Neural cell (in vitro differentiated cells): ENCODE results near the gene SAA1.

Experiments
- EP300 ChIP-seq: fragments of 450-650 bp; conservative IDR thresholded peaks from 2 replicates; pipeline ENCODE4 v1.6.1; 2014; ENCODE audit warnings: antibody characterized with exemption, mild to moderate bottlenecking, moderate library complexity; ENCODE audit not compliant: poor library complexity, severe bottlenecking
- EZH2 ChIP-seq: fragments of 200-600, 300-800 bp; shearing (Covaris generic), sonication (generic); IDR thresholded peaks from 2 replicates; pipeline ENCODE4 v1.6.1; 2014; ENCODE audit warnings: antibody characterized with exemption, low read length, borderline replicate concordance, mild to moderate bottlenecking; ENCODE audit not compliant: insufficient read depth, poor library complexity, severe bottlenecking
- POLR2AphosphoS5 ChIP-seq: IDR thresholded peaks from 2 replicates; pipeline ENCODE4 v1.6.1; 2012
- RAD21 ChIP-seq: fragments of 450-650 bp; conservative IDR thresholded peaks from 2 replicates; pipeline ENCODE4 v1.6.1; 2014; ENCODE audit warnings: antibody characterized with exemption, mild to moderate bottlenecking, moderate library complexity
- SMC3 ChIP-seq: fragments of 450-650 bp; conservative IDR thresholded peaks from 2 replicates; pipeline ENCODE4 v1.6.1; 2014; ENCODE audit warnings: antibody characterized with exemption, mild to moderate bottlenecking, moderate library complexity; ENCODE audit not compliant: poor library complexity
- TF ChIP-seq, protein P1 (sequence below): fragments of 450-650 bp; IDR thresholded peaks from 2 replicates; pipeline ENCODE4 v1.5.1; 2014; ENCODE audit warnings: antibody characterized with exemption, mild to moderate bottlenecking, moderate library complexity; ENCODE audit not compliant: poor library complexity, severe bottlenecking
- TF ChIP-seq, protein P2 (sequence below): IDR thresholded peaks from 2 replicates; pipeline ENCODE4 v1.6.1; 2012; ENCODE audit warnings: borderline replicate concordance

DNA sequence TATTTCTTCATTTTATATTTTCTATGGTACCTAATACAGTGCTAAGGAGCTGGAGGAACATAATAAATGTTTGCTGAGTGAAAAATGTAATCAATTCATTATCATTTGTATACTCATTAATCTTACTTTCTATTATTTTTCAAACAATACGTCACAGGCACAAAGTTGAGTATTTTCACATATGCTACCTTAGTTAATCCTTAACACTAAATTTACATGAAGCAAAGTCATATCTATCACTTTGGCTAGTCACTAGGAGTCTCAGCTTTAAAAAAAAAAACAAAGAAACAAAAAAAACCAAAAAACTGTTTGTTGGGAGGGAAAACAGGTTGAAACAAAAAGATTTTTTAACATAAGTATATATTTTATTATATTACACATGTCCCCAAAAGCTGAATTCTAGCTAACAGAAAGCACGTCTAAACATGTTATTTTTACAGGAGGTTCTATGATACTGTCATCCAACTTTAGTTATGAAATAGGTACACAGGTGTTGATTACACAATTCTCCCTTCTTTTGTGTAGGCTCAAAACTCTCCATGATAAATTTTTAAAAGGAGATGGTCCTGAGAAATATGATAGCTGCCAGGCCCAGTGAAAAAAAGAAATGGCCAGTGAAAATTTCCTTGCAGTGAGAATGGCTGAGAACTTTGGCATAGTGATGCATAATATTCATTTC lies 41.5 kb downstream of the SAA1 start:
- TF ChIP-seq, protein P1, sequence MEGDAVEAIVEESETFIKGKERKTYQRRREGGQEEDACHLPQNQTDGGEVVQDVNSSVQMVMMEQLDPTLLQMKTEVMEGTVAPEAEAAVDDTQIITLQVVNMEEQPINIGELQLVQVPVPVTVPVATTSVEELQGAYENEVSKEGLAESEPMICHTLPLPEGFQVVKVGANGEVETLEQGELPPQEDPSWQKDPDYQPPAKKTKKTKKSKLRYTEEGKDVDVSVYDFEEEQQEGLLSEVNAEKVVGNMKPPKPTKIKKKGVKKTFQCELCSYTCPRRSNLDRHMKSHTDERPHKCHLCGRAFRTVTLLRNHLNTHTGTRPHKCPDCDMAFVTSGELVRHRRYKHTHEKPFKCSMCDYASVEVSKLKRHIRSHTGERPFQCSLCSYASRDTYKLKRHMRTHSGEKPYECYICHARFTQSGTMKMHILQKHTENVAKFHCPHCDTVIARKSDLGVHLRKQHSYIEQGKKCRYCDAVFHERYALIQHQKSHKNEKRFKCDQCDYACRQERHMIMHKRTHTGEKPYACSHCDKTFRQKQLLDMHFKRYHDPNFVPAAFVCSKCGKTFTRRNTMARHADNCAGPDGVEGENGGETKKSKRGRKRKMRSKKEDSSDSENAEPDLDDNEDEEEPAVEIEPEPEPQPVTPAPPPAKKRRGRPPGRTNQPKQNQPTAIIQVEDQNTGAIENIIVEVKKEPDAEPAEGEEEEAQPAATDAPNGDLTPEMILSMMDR, result no peak
- no peak for TF ChIP-seq SMC3
- TF ChIP-seq, protein P2, sequence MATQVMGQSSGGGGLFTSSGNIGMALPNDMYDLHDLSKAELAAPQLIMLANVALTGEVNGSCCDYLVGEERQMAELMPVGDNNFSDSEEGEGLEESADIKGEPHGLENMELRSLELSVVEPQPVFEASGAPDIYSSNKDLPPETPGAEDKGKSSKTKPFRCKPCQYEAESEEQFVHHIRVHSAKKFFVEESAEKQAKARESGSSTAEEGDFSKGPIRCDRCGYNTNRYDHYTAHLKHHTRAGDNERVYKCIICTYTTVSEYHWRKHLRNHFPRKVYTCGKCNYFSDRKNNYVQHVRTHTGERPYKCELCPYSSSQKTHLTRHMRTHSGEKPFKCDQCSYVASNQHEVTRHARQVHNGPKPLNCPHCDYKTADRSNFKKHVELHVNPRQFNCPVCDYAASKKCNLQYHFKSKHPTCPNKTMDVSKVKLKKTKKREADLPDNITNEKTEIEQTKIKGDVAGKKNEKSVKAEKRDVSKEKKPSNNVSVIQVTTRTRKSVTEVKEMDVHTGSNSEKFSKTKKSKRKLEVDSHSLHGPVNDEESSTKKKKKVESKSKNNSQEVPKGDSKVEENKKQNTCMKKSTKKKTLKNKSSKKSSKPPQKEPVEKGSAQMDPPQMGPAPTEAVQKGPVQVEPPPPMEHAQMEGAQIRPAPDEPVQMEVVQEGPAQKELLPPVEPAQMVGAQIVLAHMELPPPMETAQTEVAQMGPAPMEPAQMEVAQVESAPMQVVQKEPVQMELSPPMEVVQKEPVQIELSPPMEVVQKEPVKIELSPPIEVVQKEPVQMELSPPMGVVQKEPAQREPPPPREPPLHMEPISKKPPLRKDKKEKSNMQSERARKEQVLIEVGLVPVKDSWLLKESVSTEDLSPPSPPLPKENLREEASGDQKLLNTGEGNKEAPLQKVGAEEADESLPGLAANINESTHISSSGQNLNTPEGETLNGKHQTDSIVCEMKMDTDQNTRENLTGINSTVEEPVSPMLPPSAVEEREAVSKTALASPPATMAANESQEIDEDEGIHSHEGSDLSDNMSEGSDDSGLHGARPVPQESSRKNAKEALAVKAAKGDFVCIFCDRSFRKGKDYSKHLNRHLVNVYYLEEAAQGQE, result no peak
- no peak for TF ChIP-seq EP300
- no peak for TF ChIP-seq POLR2AphosphoS5
- TF ChIP-seq EZH2, result no peak
- TF ChIP-seq RAD21, result no peak
